HG03175 (cell line): ENCODE measurements around the gene SNTN.
"Not testable (repeated sequence)": the region's sequence is repeated elsewhere in the genome, so short reads cannot be mapped to it uniquely, and the experiment has no call there.

Experiments
- ATAC-seq: cut with Tn5 transposase; IDR thresholded peaks from one replicate; pipeline ENCODE4 v1.9.1; 2021; ENCODE audit warnings: mild to moderate bottlenecking, moderate library complexity; ENCODE audit not compliant: unreplicated experiment

SNTN gene

GRCh38 chr3:63652066-63652725 is at the start of gene SNTN:
Gene SNTN, plus strand, starts transcription at chr3:63652675. Its CDS starts 13 bp downstream, at chr3:63652688.
- no peak for ATAC-seq

GRCh38 chr3:63607716-63608115 is 44.8 kb upstream of the SNTN start:
- no peak for ATAC-seq

GRCh38 chr3:63609408-63609807 is 43.1 kb upstream of the SNTN start:
- ATAC-seq, result no peak

GRCh38 chr3:63609834-63610233 is 42.6 kb upstream of the SNTN start:
- no peak for ATAC-seq

GRCh38 chr3:63611382-63611781 is 41.1 kb upstream of the SNTN start:
- ATAC-seq, result no peak

GRCh38 chr3:63613561-63613960 is 38.9 kb upstream of the SNTN start:
- no peak for ATAC-seq

- ATAC-seq, result no peak
Observed at GRCh38 chr3:63617391-63617790, 35.1 kb upstream of the SNTN start.

- ATAC-seq, result no peak
Observed at GRCh38 chr3:63624941-63625560, 27.4 kb upstream of the SNTN start.

- no peak for ATAC-seq
Observed at GRCh38 chr3:63631670-63632069, 20.8 kb upstream of the SNTN start.

GRCh38 chr3:63635186-63635585 is 17.3 kb upstream of the SNTN start:
- no peak for ATAC-seq

- ATAC-seq, result no peak
Observed at GRCh38 chr3:63639806-63640205, 12.7 kb upstream of the SNTN start.

- ATAC-seq, result no peak
Observed at GRCh38 chr3:63642488-63642887, 10.0 kb upstream of the SNTN start.

- no peak for ATAC-seq
Observed at GRCh38 chr3:63644212-63644797, 8.2 kb upstream of the SNTN start.

- ATAC-seq, result not testable (repeated sequence)
Observed at GRCh38 chr3:63644928-63645781, 7.3 kb upstream of the SNTN start.

GRCh38 chr3:63654211-63654610 is 1.7 kb downstream of the SNTN start:
- no peak for ATAC-seq

GRCh38 chr3:63654931-63655330 is 2.5 kb downstream of the SNTN start:
- no peak for ATAC-seq

- ATAC-seq, result no peak
Observed at GRCh38 chr3:63655519-63655918, 3.0 kb downstream of the SNTN start.

GRCh38 chr3:63656786-63657185 is 4.3 kb downstream of the SNTN start:
- no peak for ATAC-seq

- no peak for ATAC-seq
Observed at GRCh38 chr3:63661242-63661641, 8.8 kb downstream of the SNTN start.

- no peak for ATAC-seq
Observed at GRCh38 chr3:63662011-63662410, 9.5 kb downstream of the SNTN start.

- no peak for ATAC-seq
Observed at GRCh38 chr3:63662500-63662899, 10.0 kb downstream of the SNTN start.
